Natural killer cell (primary cell): ENCODE measurements around the gene LSM12. TPM values are rescaled to one million over a fixed set of nuclear protein-coding genes. Genes with fewer than 3 reads are reported as not detected.

Source experiments
- ATAC-seq, 3 donors: fragments of 150-1000 bp in 2 of 3; fragments of 200-7000 bp in 1 of 3; cut with Tn5 transposase; 1 replicate in 1 of 3; 2 replicates in 2 of 3; pipeline ENCODE4 v1.10.0; 2021; ENCODE audit warnings: mild to moderate bottlenecking in 2 of 3, moderate library complexity in 2 of 3
- DNase-seq, 2 donors: peaks; one replicate each; pipeline versions ENCODE4 v3.0.0 to v3.0.0-alpha.2; 2013 to 2021; ENCODE audit warnings: mixed read lengths in 1 of 2
- H3K27ac ChIP-seq: one replicate; pipeline ENCODE4 v1.5.1; 2013; ENCODE audit warnings: mild to moderate bottlenecking, low read length
- H3K27me3 ChIP-seq: one replicate; pipeline ENCODE4 v1.6.1; 2013; ENCODE audit warnings: low read length; ENCODE audit not compliant: control insufficient read depth, insufficient read depth
- H3K36me3 ChIP-seq: one replicate; pipeline ENCODE4 v1.6.1; 2013; ENCODE audit warnings: low read length; ENCODE audit not compliant: control insufficient read depth, insufficient read depth
- H3K4me1 ChIP-seq: one replicate; pipeline ENCODE4 v1.6.1; 2013; ENCODE audit warnings: low read length; ENCODE audit not compliant: control insufficient read depth, insufficient read depth
- H3K4me3 ChIP-seq: one replicate; pipeline ENCODE4 v1.5.1; 2013; ENCODE audit warnings: low read length
- H3K9me3 ChIP-seq: one replicate; pipeline ENCODE4 v1.6.1; 2013; ENCODE audit warnings: low read length; ENCODE audit not compliant: control insufficient read depth, insufficient read depth
- H3K27ac Mint-ChIP-seq, 2 donors: one replicate each; pipeline ENCODE4 v1.8.0; 2022; ENCODE audit warnings: mild to moderate bottlenecking in 2 of 2, mixed read lengths in 2 of 2, moderate library complexity in 1 of 2
- H3K27me3 Mint-ChIP-seq, 2 donors: one replicate each; pipeline ENCODE4 v1.8.0; 2022; ENCODE audit warnings: low read depth in 2 of 2, mixed read lengths in 2 of 2
- H3K36me3 Mint-ChIP-seq: one replicate; pipeline ENCODE4 v1.8.0; 2022; ENCODE audit warnings: mixed read lengths
- H3K4me1 Mint-ChIP-seq, 2 donors: one replicate each; pipeline ENCODE4 v1.8.0; 2022; ENCODE audit warnings: mixed read lengths in 2 of 2
- H3K4me3 Mint-ChIP-seq: one replicate; pipeline ENCODE4 v1.8.0; 2022; ENCODE audit warnings: mild to moderate bottlenecking, moderate library complexity, mixed read lengths
- H3K9me3 Mint-ChIP-seq, 2 donors: one replicate each; pipeline ENCODE4 v1.8.0; 2022; ENCODE audit warnings: mixed read lengths in 2 of 2
- CTCF ChIP-seq: fragments of 200-600 bp; IDR thresholded peaks from one replicate; pipeline ENCODE4 v1.8.0; 2022; ENCODE audit warnings: antibody characterized with exemption
- WGBS: methylation state at CpG from one replicate; pipeline ENCODE4 v1.1.7; 2013; ENCODE audit warnings: missing lambda C conversion rate; ENCODE audit not compliant: insufficient coverage; 5-methylcytosine and 5-hydroxymethylcytosine counted together
- intact Hi-C: fragments of 100-400 bp; cut with micrococcal nuclease; formaldehyde crosslinking; loops from one replicate; pipeline ENCODE4 v1.14.2; 2022
- total RNA-seq, 4 donors: library from RNA; stranded (reverse); fragments of 120-200 nt in 1 of 4; gene quantifications; one replicate each; pipeline versions ENCODE4 v1.2.3 to v1.2.4, GENCODE V29; 2013 to 2022

The LSM12 gene
- total RNA-seq, 3 donors from 2014 or later (not counting 1 experiment from before 2014, with no cell fraction given) = 46.9 to 54.0 (median 51.8) TPM

- Histone ChIP-seq H3K36me3 (peaks cover 4% of the 10 kb centered on the region), H3K4me1 (peaks cover 12% of the 10 kb centered on the region), H3K27me3 (no peaks in the 10 kb centered on the region), H3K9me3 (no peaks in the 10 kb centered on the region), H3K4me3 (peak within 1 kb of the TSS; percentile 73), H3K27ac (no peak within 1 kb of the TSS)
- ATAC-seq (peak; percentile 96 to 100 (median 99)), DNase-seq (peak; percentile 83 to 95)
- Mint-ChIP-seq H3K4me1 (peaks cover 11 to 16% of the 10 kb centered on the region in 2 donors), H3K27ac (peak within 1 kb of the TSS; percentile 90 to 94), H3K9me3 (no peaks in the 10 kb centered on the region), H3K36me3 (no peaks in the 10 kb centered on the region), H3K27me3 (no peaks in the 10 kb centered on the region), H3K4me3 (peak within 1 kb of the TSS; percentile 97)
- no peak for TF ChIP-seq CTCF
- under 1% methylated on average over 43 of the region's 43 CpGs for WGBS
- intact Hi-C loops = loop anchor here (10.0 kb wide), 1 partner anchor 530 kb away; the partner anchor contains the start of gene DHX8
These were observed 51.9 kb downstream of the LSM12 start, which contains the start of gene TMEM101 for GRCh38 chr17:44014437-44015172. Gene TMEM101, minus strand, starts transcription at chr17:44014963. Its CDS starts 11 bp downstream, at chr17:44014952.

GRCh38 chr17:44014133-44014436 lies 52.4 kb downstream of the LSM12 start:
- Mint-ChIP-seq H3K4me3 (peak overlapping the region; percentile 97), H3K27ac (peak overlapping the region; percentile 90 to 94), H3K9me3 (no peaks in the 10 kb centered on the region), H3K27me3 (no peaks in the 10 kb centered on the region), H3K36me3 (no peaks in the 10 kb centered on the region), H3K4me1 (peaks cover 11 to 16% of the 10 kb centered on the region in 2 donors)
- peak overlapping the region; percentile 73 for H3K4me3 ChIP-seq
- no peak for TF ChIP-seq CTCF
- ATAC-seq = no peak
- intact Hi-C loops = loop anchor here (10.0 kb wide), 1 partner anchor 529 kb away; the partner anchor contains the start of gene DHX8
- no peak overlapping the region for H3K27ac ChIP-seq
- no peak for DNase-seq
- H3K9me3 ChIP-seq = no peaks in the 10 kb centered on the region
- peaks cover 4% of the 10 kb centered on the region for H3K36me3 ChIP-seq
- 23% methylated on average over 12 of the region's 12 CpGs for WGBS
- no peaks in the 10 kb centered on the region for H3K27me3 ChIP-seq
- H3K4me1 ChIP-seq = peaks cover 12% of the 10 kb centered on the region

GRCh38 chr17:44012874-44013273 lies 53.6 kb downstream of the LSM12 start:
- H3K36me3 ChIP-seq = peaks cover 4% of the 10 kb centered on the region
- Mint-ChIP-seq H3K4me3 (peak overlapping the region; percentile 58), H3K27me3 (no peaks in the 10 kb centered on the region), H3K4me1 (peaks cover 18 to 22% of the 10 kb centered on the region in 2 donors), H3K9me3 (no peaks in the 10 kb centered on the region), H3K36me3 (no peaks in the 10 kb centered on the region), H3K27ac (no peak overlapping the region)
- H3K27me3 ChIP-seq = no peaks in the 10 kb centered on the region
- DNase-seq (no peak), ATAC-seq (no peak)
- intact Hi-C loops = loop anchor here (10.0 kb wide), 1 partner anchor 528 kb away; the partner anchor contains the start of gene DHX8
- no peak overlapping the region for H3K4me3 ChIP-seq
- no peak for TF ChIP-seq CTCF
- H3K9me3 ChIP-seq = no peaks in the 10 kb centered on the region
- H3K27ac ChIP-seq = no peak overlapping the region
- 97% methylated on average over 14 of the region's 14 CpGs for WGBS
- peaks cover 20% of the 10 kb centered on the region for H3K4me1 ChIP-seq
